HG02759 (cell line): Measurements from ENCODE around the gene ITCH.
A peak's percentile ranks its signal among the peaks of the same experiment; 100 is the strongest.
"Not testable (repeated sequence)": the region's sequence is repeated elsewhere in the genome, so short reads cannot be mapped to it uniquely, and the experiment has no call there.

Experiments
- ATAC-seq: cut with Tn5 transposase; IDR thresholded peaks from one replicate; pipeline ENCODE4 v1.9.1; 2021; ENCODE audit warnings: mild to moderate bottlenecking, moderate library complexity; ENCODE audit not compliant: unreplicated experiment

ITCH gene

DNA sequence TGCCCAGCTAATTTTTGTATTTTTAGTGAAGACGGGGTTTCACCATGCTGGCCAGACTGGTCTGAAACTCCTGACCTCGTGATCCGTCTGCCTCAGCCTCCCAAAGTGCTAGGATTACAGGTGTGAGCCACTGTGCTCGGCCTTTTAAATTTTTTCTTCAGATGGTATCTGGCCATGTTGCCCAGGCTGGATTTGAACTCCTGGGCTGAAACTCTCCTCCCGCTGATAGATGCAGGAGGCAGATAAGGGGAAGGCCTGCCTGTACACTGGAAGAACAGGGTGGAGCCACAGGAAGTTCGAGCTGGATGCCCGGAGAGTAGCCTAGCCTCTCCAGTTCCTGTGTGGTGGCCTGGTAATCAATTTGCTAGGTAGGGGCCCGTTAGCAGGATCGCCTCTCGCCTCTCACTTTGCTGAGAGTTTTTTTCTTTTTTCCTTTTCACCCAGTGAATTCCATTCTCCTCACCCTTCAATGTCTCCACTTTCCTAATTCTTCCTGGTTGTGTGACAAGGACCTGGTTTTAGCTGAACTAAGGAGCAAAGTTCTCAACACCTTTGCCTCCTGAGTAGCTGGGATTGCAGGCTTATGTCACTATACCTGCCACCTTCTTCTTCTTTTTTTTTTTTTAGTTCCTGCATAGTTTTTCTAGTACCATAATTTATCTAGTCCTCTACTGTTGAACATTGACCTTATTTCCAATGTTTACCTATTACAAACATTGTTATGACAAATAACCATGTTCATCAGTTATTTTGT lies 19.4 kb upstream of the ITCH start:
- ATAC-seq = no peak

DNA sequence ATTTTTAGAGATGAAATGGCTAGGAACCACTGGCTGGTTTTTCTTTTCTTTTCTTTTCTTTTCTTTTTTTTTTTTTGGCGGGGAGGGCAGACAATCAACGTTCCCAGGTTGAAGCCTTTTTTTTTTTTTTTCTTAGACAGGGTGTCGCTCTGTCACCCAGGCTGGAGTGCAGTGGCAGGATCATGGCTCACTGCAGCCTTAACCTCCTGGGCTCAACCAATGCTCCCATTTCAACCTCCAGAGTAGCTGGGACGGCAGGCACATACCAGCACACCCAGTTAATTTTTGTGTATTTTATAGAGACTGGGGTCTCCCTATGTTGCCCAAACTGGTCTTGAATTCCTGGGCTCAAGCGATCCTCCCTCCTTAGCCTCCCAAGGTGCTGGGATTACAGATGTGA lies 18.8 kb upstream of the ITCH start:
- ATAC-seq = no peak

DNA sequence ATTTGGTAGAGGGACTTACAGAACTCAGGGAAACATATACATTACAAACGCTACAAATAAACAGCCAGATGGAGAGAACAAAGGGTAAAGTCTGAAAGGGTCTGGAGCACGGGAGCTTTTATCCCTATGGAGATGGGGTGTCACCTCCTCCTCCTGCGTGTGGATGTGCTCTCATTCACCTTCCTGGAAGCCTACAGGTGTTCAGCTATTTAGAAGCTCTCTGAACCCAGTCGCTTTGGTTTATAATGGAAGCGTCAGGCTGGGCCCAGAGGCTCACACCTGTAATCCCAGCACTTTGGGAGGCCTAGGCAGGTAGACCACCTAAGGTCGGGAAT lies 17.7 kb upstream of the ITCH start:
- no peak for ATAC-seq

DNA sequence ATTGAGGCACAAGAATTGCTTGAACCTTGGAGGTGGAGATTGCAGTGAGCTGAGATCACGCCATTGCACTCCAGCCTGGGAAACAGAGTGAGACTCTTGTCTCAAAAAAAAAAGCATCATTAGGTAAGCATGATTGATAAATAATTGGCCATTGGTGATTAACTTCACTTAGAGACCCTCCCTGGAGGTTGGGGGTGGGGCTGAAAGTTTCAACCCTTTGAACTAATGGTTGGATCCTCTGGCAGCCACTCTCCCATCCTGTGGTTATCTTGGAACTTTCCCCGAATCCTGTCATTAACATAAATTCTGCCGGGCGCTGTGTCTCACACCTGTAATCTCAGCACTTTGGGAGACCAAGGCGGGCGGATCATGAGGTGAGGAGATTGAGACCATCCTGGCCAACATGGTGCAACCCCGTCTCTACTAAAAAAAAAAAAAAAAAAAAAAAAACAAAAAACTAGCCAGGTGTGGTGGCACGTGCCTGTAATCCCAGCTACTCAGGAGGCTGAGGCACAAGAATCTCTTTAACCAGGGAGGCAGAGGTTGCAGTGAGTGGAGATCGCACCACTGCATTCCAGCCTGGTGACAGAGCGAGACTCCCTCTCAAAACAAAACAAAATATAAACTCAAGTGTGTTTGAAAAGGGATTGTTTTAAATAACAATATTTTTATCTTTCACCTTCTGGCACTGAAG lies 17.1 kb upstream of the ITCH start:
- not testable (repeated sequence) for ATAC-seq

DNA sequence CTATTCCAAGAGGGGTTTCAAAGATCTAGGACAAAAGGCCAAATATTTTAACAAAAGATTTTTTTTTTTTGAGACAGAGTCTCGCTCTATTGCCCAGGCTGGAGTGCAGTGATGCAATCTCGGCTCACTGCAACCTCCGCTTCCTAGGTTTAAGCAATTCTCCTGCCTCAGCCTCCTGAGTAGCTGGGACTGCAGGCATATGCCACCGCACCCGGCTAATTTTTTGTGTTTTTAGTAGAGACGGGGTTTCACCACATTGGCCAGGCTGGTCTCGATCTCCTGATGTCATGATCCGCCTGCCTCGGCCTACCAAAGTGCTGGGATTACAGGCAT lies 16.6 kb upstream of the ITCH start:
- ATAC-seq = not testable (repeated sequence)

DNA sequence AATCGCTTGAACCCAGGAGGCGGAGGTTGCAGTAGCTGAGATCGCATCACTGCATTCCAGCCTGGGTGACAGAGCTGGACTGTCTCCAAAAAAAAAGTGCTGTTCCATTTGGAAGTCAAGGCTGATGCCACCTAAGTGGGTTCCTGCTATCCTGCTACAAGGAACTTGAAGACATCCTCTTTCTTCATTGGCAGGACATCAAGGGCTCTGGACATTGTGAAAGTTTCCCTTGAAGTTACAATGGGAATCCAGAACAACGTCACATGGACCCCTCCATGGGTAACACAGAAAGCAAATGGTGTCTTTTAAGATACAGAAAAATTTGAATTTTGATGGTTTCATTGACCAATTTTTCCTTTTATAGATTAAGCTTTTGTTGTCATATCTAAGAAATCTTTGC lies 15.5 kb upstream of the ITCH start:
- no peak for ATAC-seq

DNA sequence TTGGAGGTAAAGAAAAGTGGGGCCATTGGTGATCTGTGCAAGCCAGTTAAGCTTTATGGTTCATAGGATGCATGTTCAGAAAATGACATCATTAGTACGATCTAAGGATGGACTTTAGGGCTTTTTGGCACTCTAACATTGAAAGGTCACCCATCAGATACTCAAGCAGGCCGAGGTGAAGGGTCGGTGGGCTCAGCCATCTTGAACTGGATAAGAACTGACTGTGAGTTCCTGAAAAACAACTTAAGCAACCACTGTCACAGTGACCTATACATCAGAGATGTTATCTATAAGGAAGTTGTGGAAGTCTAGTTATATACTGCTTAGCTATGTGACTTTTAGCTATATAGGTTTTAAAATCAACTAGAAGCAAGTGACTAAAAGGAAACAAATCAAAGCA lies 13.0 kb upstream of the ITCH start:
- ATAC-seq = no peak

DNA sequence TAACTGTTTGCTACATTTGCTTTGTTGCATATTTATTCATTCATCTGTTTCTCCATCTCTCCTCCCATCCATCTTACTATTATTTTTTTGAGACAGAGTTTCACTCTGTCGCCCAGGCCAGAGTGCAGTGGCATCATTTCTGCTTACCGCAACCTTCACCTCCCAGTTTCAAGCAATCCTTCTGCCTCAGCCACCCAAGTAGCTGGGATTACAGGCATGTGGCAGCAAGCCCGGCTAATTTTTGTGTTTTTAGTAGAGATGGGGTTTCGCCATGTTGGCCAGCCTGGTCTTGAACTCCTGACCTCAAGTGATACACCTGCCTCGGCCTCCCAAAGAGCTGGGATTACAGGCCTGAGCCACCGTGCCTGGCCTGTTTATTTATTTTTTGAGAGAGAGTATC lies 9.6 kb upstream of the ITCH start:
- not testable (repeated sequence) for ATAC-seq

DNA sequence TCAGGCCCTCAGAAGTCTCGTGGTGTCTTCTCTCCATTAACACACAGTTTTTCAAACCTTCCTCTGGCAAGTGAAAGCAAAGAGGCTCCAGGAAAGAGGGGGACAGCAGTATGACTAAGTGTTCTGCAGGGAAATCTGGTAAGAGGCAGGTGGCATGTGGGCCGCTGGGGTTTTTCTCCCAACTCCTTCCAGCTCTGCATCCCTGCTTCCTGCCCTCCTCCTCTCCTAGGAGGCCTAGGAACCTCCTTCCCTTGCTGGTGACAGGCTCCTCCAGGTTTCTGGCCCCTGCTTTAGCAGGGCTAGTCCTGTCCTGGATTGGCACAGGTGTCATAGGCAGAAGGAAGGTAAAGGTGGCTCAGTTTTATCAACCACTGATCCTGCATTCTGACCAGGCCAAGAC lies 7.6 kb upstream of the ITCH start:
- no peak for ATAC-seq

DNA sequence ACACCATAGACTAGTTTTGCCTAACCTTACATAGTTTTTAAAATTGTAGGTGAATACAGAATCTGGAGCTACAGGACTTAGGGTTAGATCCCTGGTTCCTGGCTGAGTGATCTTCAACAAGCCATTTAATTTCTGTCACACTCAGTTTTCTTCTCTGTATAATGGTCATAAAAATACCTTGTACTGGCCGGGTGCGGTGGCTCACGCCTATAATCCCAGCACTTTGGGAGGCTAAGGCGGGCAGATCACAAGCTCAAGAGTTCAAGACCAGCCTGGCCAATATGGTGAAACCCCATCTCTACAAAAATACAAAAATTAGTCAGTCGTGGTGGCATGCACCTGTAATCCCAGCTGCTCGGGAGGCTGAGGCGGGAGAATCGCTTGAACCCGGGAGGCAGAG lies 3.3 kb upstream of the ITCH start:
- ATAC-seq = not testable (repeated sequence)

DNA sequence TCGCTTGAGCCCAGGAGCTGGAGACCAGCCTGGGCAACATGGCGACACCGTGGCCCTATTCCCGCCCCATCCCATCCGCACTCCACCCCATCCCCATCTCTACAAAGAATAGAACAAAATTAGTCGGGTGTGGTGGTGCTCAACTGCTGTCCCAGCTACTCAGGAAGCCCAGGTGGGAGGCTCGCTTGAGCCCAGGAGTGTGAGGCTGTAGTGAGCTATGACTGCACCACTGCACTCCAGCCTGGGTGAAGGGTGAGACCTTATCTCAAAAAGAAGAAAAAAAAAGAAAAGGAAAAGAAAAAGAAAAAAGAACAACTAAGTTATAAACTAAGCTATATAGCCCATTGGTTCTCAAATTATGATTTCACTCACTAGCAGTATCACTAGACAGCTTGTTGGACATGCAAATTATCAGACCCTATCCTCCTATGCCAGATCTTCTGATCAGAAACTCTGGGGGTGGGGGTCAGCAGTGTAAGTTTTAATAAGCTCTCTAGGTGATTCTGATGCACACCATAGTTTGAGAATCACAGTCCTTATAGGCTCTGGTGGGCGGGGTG lies 491 bp upstream of the ITCH start:
- peak; percentile 1 for ATAC-seq

DNA sequence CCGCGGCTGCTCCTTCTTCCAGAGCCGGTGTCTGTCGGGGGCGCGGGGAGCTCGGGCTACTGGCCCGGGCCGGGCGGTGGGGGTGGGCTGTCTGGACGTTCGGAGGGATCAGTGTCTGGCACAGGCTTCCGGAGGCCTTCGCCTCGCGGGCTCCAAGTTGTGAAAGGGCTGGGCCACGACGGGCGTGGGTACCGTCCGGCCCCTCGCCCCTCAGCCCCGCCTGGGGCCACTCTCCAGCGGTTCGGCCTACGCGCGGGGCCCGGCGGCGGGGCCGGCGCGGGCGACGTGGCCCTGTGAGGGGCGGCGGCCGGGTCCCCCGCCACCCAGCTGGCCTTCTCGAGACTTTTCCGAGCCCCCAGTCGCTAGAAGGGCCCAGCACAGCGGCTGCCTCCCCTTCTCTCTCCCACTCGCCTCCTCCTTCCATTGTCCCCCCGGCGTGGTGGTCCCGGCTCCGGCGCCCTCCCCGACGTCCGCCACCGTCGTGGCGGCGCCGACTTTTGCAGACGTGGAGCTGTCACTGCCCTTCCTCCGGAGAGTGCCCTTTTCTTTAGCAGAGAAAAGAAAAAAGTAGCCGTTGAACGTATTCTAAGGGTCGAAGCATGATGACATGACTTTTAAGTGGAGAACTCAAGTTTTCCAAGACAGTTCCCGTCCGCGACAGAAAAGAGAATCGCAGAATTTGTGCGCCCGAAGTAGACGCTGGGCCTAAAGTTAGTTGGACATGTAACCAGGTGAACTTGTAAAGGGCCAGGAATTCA lies 571 bp downstream of the ITCH start:
- peak; percentile 53 for ATAC-seq

DNA sequence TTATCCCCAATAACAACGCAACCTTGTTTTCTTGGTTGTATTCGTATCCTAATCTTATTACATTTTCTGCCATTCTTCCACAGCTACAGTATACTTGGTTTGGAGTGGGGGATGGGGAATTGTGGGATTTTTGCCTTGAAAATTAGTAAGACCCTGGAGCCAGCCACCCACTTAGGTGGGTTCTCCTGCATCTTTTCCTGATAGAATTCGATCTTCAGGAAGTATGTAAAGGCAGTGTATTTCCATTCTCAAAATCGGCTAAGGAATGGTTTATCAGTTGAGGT lies 1.1 kb downstream of the ITCH start:
- ATAC-seq = no peak

DNA sequence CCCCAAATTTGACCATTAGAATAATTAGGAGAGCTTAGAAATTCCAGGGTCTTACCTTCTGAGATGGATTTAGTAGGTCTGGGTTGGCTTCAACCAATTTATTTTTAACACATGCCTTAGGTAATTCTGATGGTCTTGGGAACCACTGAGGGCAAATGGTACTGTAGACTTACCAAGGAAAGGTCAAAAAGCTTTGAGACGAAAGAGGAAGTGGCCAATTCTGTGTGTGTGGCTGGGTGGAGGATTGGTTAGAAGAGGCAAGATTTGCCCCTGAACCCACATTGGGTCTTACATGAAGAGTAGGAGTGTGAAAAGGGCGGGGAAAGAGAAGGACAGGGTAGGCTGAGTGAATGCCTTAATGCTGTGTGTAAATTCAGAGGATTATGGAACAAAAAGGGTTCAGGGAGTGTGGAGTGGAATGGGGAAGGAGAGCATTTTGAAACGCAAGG lies 2.7 kb downstream of the ITCH start:
- ATAC-seq = no peak

DNA sequence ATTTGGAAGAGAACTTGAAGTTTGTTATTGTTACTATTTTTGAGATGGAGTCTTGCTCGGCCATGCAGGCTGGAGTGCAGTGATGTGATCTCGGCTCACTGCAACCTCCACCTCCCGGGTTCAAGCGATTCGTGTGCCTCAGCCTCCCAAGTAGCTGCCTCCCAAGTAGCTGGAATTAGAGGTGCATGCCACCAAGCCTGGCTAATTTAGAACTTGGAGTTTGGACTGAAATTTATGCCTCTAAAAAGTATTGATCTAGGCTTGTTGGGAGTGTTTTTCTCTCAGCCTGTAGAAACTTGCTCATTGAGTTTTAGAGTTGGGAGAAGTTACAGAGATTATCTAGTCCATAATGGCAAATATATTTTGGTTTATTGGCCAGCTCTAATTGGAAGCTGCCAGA lies 4.1 kb downstream of the ITCH start:
- no peak for ATAC-seq

DNA sequence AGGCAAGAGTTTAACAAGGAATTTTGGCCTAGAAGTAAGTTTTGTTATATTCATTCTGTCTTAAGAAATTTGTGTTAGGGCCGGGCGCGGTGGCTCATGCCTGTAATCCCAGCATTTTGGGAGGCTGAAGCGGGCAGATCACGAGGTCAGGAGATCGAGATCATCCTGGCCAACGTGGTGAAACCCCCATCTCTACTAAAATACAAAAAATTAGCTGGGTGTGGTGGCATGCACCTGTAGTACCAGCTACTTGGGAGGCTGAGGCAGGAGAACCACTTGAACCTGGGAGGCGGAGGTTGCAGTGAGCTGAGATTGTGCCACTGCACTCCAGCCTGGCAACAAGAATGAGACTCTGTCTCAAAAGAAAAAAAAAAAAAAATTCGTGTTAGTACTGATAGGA lies 4.8 kb downstream of the ITCH start:
- not testable (repeated sequence) for ATAC-seq

DNA sequence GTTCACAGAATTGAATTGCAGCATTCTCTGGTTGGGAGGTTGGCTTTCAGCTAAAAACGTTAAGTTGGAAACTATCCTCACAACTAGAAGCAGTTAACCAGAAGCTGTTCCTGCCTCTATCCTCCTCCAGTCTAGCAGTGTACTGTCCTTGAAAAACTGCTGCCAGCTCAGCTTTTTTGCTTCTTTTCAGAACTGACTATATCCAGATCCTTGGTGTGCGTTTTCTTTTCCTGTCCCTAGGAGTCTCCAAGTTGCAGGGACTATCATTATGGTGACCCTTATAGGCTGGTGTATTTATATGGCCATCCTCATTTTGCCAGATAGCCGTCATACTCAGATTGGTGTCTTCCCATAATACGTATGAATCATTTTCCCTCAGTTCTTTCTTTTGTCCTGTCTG lies 5.5 kb downstream of the ITCH start:
- ATAC-seq = no peak

DNA sequence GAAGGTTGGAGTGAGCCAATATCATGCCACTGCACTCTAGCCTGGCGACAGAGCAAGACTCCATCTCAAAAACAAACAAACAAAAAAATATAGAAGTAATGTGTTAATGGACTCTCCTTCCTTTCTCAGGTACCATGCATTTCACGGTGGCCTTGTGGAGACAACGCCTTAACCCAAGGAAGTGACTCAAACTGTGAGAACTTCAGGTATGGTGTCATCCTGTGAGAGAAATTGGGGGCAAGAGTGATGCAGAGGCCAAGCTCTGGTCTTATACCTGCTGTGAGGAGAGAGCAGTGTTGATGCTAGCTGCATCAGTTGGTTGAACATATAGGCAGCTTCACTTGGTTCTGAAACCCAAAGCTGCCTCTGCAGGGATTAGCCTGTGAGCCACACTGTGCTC lies 6.2 kb downstream of the ITCH start:
- ATAC-seq = no peak

DNA sequence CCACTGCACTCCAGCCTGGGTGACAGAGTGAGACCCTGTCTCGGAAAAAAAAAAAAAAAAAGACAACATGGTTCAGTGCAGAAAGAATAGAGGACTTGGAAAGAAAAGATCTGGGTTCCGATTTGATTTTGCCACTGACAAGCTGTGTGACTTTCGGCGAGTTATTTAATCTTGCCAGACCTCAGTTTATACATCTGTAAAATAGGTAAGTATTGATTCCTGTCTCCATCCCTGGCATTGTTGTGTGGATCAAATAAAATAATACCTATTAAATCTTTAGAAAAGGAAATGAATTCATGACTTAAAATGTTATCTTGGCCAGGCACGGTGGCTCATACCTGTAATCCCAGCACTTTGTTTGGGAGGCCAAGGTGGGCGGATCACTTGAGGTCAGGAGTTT lies 7.0 kb downstream of the ITCH start:
- ATAC-seq = no peak

DNA sequence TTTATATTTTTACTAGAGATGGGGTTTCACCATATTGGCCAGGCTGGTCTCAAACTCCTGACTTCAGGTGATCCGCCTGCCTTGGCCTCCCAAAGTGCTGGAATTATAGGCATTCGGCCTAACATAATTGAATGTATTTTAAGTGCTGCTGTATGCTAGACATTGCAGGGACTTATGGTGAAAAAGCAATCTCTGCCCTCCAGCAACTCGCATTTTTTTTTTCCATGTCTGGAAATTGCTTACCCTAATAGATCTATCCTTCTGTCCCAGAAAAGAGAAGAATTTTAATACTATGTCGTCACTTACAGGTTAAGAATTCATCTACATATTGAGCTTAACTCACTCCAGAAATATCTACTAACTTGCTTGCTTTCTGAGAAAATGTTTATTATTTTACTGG lies 10.4 kb downstream of the ITCH start:
- ATAC-seq = no peak

DNA sequence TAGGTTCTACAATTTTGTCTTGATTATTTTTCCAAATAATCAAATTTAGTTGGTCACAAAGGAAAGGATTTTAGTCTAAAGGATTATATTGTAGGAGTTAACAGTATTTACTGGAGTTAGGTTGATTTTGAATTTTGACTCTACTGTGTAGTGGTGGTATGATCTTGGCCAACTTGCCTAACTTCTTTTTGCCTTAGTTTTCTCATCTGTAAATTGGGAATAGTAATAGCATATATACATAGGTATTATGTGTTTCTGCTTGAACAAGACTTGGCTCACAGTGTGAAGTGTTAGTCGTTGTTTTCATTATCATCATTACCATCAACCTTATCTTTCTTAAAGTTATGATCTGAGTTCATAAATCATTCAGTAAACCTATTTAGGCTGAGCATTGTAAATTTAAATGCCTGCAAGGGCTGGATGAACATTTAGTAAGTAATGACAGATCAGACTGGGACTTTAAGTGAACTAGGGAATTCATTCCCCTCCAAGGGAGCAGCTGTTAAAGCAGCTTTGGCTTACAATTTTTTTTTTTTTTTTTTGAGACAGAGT lies 11.2 kb downstream of the ITCH start:
- ATAC-seq = no peak

DNA sequence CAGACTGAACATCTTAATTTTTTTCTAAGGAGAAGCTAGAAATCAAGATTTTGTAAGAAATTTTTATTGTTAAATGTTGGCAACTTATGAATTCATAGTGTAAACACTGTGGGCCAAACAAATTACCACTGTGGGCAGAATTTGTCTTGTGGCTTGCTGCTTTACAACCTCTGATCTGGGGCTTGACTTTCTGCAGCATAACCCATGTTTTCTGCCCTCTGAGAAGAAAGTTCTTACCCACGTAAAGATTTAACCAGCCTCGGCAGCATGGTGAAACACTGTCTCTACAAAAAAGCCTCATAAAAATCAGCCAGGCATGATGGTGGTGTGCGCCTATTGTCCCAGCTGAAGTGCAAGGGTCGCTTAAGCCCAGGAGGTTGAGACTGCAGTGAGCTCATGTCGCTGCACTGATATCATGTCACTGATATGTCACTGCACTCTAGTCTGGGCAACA lies 12.9 kb downstream of the ITCH start:
- no peak for ATAC-seq
